ENCODE measurements around the gene PCDH19.

- TF ChIP-seq KDM5A (IDR thresholded peaks at IDR 0.05): no peak
- no peak for TF ChIP-seq CHD2 (IDR thresholded peaks at IDR 0.05; ENCODE audit: low read length, partially characterized antibody)
These were observed 144.9 kb downstream of the PCDH19 start for GRCh38 chrX:100265179-100265578.
